Body of pancreas (tissue), 4 donors: ENCODE data around the gene NEGR1.

ENCODE experiments used
- CTCF ChIP-seq, 7 experiments: fragments of 450-650 bp in 4 of 7; fragments of 200-600 bp in 3 of 7; sonication (generic) in 3 of 7; IDR thresholded peaks; one replicate each; pipeline ENCODE4 v1.5.1; 2016 to 2019; ENCODE audit warnings: antibody characterized with exemption in 7 of 7
- POLR2A ChIP-seq, 3 donors: fragments of 450-650 bp; IDR thresholded peaks; one replicate each; pipeline ENCODE4 v1.6.1; 2016; ENCODE audit warnings: antibody characterized with exemption in 3 of 3, mild to moderate bottlenecking in 2 of 3

GRCh38 chr1:71502006-71502405, 780.3 kb downstream of the NEGR1 start:
- TF ChIP-seq POLR2A (IDR thresholded peaks at IDR 0.05) (no peak), CTCF (IDR thresholded peaks at IDR 0.05) (no peak)
